GM12864 (cell line): ENCODE data around the gene SLC25A23.

Source experiments
- DNase-seq: peaks from one replicate; pipeline ENCODE4 v3.0.0-alpha.2; 2011; ENCODE audit warnings: low read depth
- H3K4me3 ChIP-seq: 2 replicates; pipeline ENCODE4 v1.5.1; 2011; ENCODE audit warnings: mild to moderate bottlenecking, low read depth, low read length, control low read depth
- TF ChIP-seq, protein P1 (sequence below): IDR thresholded peaks from 2 replicates; pipeline ENCODE4 v1.5.1; 2011; ENCODE audit warnings: low read depth, mild to moderate bottlenecking, moderate library complexity, low read length, control low read depth, inconsistent platforms; ENCODE audit errors: missing control alignments

SLC25A23 gene

DNA sequence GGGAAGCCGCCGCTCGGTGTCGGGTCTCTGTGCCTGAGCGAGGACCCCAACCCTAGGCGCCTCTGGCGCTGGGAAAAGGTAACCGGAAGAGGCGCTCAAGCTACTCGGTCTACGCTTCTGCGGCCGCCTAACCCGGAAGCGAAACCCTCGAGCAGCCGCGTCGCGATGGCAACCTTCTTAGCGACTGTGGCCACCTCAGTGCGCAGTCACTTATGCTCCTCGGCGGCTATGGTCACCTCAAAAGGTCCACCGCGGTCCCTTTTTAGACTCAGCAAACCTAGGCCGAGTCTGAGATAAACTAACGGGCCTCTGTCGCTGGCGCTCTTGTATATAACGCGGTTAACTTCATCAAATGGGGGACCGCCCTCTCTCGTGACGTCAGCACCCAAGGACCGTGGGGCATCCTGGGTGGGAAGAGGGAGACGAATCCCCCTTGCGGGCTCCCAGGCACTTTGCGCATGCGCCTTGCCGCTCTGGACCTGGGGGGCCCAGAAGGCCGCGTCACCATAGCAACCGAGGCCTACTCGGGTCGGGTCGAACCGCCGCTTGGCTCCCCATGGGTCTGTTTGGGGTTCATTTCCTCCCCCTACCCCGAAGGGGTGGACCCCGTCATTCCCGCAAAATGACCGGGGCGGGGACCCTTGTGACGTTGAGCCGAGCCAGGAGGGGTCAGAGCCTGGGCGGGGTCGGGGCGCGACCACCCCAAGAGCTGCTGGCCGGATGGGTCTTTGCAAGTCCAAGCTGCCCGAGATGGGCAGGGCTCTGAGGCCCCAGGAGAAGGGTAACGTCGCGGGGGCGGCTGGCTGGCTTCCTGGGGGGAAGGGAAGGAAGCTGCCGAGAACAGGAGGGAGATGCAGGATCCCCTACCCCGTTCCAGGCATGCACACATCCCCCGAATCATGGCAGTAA lies 66.3 kb downstream of the SLC25A23 start, which contains the start of gene GTF2F1:
GTF2F1 (minus strand) TSS at position 91 of the 909 bp plus-strand sequence. CDS start 169 bp downstream, outside the sequence.
- peak; percentile 84 for DNase-seq
- peak within 1 kb of the TSS; percentile 88 for H3K4me3 ChIP-seq
- TF ChIP-seq, protein P1, sequence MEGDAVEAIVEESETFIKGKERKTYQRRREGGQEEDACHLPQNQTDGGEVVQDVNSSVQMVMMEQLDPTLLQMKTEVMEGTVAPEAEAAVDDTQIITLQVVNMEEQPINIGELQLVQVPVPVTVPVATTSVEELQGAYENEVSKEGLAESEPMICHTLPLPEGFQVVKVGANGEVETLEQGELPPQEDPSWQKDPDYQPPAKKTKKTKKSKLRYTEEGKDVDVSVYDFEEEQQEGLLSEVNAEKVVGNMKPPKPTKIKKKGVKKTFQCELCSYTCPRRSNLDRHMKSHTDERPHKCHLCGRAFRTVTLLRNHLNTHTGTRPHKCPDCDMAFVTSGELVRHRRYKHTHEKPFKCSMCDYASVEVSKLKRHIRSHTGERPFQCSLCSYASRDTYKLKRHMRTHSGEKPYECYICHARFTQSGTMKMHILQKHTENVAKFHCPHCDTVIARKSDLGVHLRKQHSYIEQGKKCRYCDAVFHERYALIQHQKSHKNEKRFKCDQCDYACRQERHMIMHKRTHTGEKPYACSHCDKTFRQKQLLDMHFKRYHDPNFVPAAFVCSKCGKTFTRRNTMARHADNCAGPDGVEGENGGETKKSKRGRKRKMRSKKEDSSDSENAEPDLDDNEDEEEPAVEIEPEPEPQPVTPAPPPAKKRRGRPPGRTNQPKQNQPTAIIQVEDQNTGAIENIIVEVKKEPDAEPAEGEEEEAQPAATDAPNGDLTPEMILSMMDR = peak; percentile 10

DNA sequence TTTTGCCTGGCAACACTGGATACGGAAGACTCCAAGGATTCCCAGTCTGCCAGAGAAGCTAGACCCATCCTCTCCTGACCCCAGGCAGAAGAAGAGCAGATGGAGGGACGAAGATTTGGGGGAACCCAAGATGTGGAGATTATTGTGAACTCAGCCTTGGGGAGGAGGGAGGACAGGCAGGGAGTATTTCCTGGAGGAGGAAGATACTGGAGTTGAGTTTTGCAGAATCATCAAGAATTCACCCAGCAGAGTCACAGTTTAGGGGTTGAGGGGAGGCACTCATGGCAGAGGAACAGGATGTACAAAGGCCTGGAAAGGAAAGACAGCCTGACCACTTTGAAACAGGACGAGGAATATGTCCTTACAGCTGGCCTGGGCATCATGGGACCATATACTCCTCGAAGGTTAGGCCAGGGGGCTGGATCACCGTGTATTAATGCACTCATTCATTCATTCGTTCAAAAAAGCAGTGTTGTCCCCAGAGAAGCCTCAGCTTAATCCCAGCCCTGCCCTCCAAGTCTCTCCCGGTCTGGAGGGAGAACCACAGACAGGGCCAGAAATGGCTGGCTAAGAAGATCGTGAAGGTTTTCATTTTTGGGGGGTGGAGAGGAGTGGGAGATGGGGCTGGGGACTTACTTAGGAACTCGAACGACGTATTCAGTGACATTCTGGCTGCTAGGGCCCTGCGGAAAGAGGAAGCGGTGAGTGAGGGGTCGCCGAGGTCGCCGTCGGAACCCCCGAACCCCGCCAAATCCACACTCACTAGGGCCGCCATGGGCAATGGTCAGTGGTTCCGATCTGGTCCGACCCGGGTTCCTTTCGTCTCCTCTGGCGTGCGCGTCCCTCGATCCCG lies 67.1 kb downstream of the SLC25A23 start:
- TF ChIP-seq, protein P1 = no peak
- no peak for DNase-seq
- peak overlapping the region; percentile 88 for H3K4me3 ChIP-seq
